HepG2 (cell line): ENCODE results near the gene LEMD3. TPM values are rescaled to one million over a fixed set of nuclear protein-coding genes. Genes with fewer than 3 reads are reported as not detected.

ENCODE experiments used
- ATAC-seq: fragments of 200-7000 bp; cut with Tn5 transposase; 3 replicates; pipeline ENCODE4 v1.9.1; 2020; ENCODE audit warnings: mild to moderate bottlenecking, moderate library complexity
- BruUV-seq: library from RNA; stranded (reverse); fragments of 400-500 nt; replicated peaks from 2 replicates; lab custom pipeline; 2021; lab: Mats Ljungman, UMichigan
- CTCF ChIA-PET: fragments of 300-600 bp; formaldehyde crosslinking; extraction: SDS; loops from one replicate; lab custom pipeline; 2021; ENCODE audit warnings: low total read pairs, inconsistent platforms, low intra/inter-chr PET ratio; lab: Yijun Ruan, JAX
- POLR2A ChIA-PET: fragments of 350-600 bp; sonication (Branson Sonifier 250); formaldehyde crosslinking; loops from one replicate; lab custom pipeline; 2020; ENCODE audit warnings: antibody characterized with exemption, inconsistent platforms; lab: Yijun Ruan, JAX
- DNase-seq: peaks from one replicate; pipeline ENCODE4 v3.0.0-alpha.2; 2015; ENCODE audit warnings: low spot score
- FAIRE-seq: peaks from 3 replicates; lab custom pipeline; 2011; peaks lifted over from hg19 to GRCh38; lab: Jason Lieb, UNC
- H2AFZ ChIP-seq: one replicate; pipeline ENCODE4 v1.6.1; 2011; ENCODE audit warnings: low read length, inconsistent platforms
- H3K27ac ChIP-seq: fragments of 300-600 bp; 3 replicates; pipeline ENCODE4 v1.8.0; 2011; ENCODE audit warnings: mixed run types, mild to moderate bottlenecking, mixed read lengths, low read length, inconsistent platforms; ENCODE audit not compliant: insufficient read depth; ENCODE audit errors: extremely low read length
- H3K27me3 ChIP-seq, 2 experiments: fragments of 200-600 bp in 1 of 2; 2 replicates in 1 of 2; 3 replicates in 1 of 2; pipeline versions ENCODE4 v1.6.0 to v1.8.0; 2011; ENCODE audit warnings: low read length in 2 of 2, mild to moderate bottlenecking in 2 of 2, moderate library complexity in 2 of 2, inconsistent platforms in 1 of 2; ENCODE audit not compliant: insufficient read depth in 2 of 2, control insufficient read depth in 1 of 2
- H3K36me3 ChIP-seq, 2 experiments: fragments of 200-600 bp in 1 of 2; replicated peaks in 1 of 2; 2 replicates in 1 of 2; 3 replicates in 1 of 2; pipeline versions ENCODE4 v1.5.1 to v1.8.0; 2011; ENCODE audit warnings: low read length in 2 of 2, inconsistent platforms in 1 of 2; ENCODE audit not compliant: insufficient read depth in 2 of 2, control insufficient read depth in 1 of 2
- H3K4me1 ChIP-seq: 2 replicates; pipeline ENCODE4 v1.5.1; 2012; ENCODE audit warnings: low read length, inconsistent platforms; ENCODE audit not compliant: insufficient read depth
- H3K4me2 ChIP-seq: 2 replicates; pipeline ENCODE4 v1.6.0; 2011; ENCODE audit warnings: low read depth, low read length, inconsistent platforms
- H3K4me3 ChIP-seq, 3 experiments: fragments of 200-600 bp in 1 of 3; sonication (generic), shearing (Covaris generic) in 1 of 3; replicated peaks in 1 of 3; 2 replicates each; pipeline ENCODE4 v1.5.1; 2011 to 2016; ENCODE audit warnings: low read length in 3 of 3, inconsistent platforms in 2 of 3, low read depth in 2 of 3, mild to moderate bottlenecking in 2 of 3, control low read depth in 1 of 3, mixed read lengths in 1 of 3; ENCODE audit not compliant: insufficient read depth in 1 of 3
- H3K79me2 ChIP-seq: one replicate; pipeline ENCODE4 v1.6.1; 2011; ENCODE audit warnings: low read length, inconsistent platforms; ENCODE audit not compliant: insufficient read depth
- H3K9ac ChIP-seq: 2 replicates; pipeline ENCODE4 v1.6.0; 2011; ENCODE audit warnings: mild to moderate bottlenecking, low read depth, low read length, inconsistent platforms; ENCODE audit not compliant: insufficient read depth
- H3K9me3 ChIP-seq: 2 replicates; pipeline ENCODE4 v1.5.1; 2012; ENCODE audit warnings: mild to moderate bottlenecking, low read length
- H4K20me1 ChIP-seq: 2 replicates; pipeline ENCODE4 v1.6.0; 2011; ENCODE audit warnings: inconsistent platforms, mild to moderate bottlenecking, low read length, moderate library complexity; ENCODE audit not compliant: insufficient read depth
- CAMTA2 ChIP-seq: sonication (generic); formaldehyde crosslinking; IDR thresholded peaks from 2 replicates; pipeline ENCODE4 v1.4.0; 2020; ENCODE audit warnings: mild to moderate bottlenecking, missing genetic modification reagents, borderline replicate concordance
- EZH2 ChIP-seq: conservative IDR thresholded peaks from 2 replicates; pipeline ENCODE4 v1.6.1; 2012; ENCODE audit warnings: mild to moderate bottlenecking, low read depth, low read length, moderate library complexity
- HDAC1 ChIP-seq: sonication (generic); formaldehyde crosslinking; IDR thresholded peaks from 2 replicates; pipeline ENCODE4 v1.5.1; 2020; ENCODE audit warnings: mild to moderate bottlenecking, missing genetic modification reagents
- KDM2A ChIP-seq: sonication (generic); formaldehyde crosslinking; IDR thresholded peaks from 2 replicates; pipeline ENCODE4 v1.4.0; 2020; ENCODE audit warnings: low read depth, missing genetic modification reagents, borderline replicate concordance
- NFKBIZ ChIP-seq: IDR thresholded peaks from 2 replicates; pipeline ENCODE4 v1.6.1; 2018; ENCODE audit warnings: missing genetic modification reagents, missing compliant biosample characterization
- RXRA ChIP-seq: sonication (generic); formaldehyde crosslinking; IDR thresholded peaks from 2 replicates; pipeline ENCODE4 v1.5.1; 2020; ENCODE audit warnings: missing genetic modification reagents
- ZNF30 ChIP-seq: sonication (generic); formaldehyde crosslinking; IDR thresholded peaks from 2 replicates; pipeline ENCODE4 v1.5.0; 2020; ENCODE audit warnings: mild to moderate bottlenecking, missing genetic modification reagents
- ZNF501 ChIP-seq: sonication (generic); formaldehyde crosslinking; IDR thresholded peaks from 2 replicates; pipeline ENCODE4 v1.5.1; 2020; ENCODE audit warnings: mild to moderate bottlenecking, moderate library complexity, missing genetic modification reagents
- ZNF547 ChIP-seq: sonication (generic); formaldehyde crosslinking; IDR thresholded peaks from 2 replicates; pipeline ENCODE4 v1.5.1; 2020; ENCODE audit warnings: mild to moderate bottlenecking, missing genetic modification reagents
- ZNF891 ChIP-seq: sonication (generic); formaldehyde crosslinking; IDR thresholded peaks from 2 replicates; pipeline ENCODE4 v1.5.0; 2020; ENCODE audit warnings: mild to moderate bottlenecking, missing genetic modification reagents
- ZSCAN20 ChIP-seq: sonication (generic); formaldehyde crosslinking; IDR thresholded peaks from 2 replicates; pipeline ENCODE4 v1.4.0; 2020; ENCODE audit warnings: missing genetic modification reagents, mild to moderate bottlenecking, borderline replicate concordance
- WGBS: methylation state at CpG from one replicate; pipeline ENCODE4 v1.1.6; 2017; ENCODE audit warnings: low lambda C conversion rate; 5-methylcytosine and 5-hydroxymethylcytosine counted together
- in situ Hi-C: cut with HindIII; loops from 2 replicates; pipeline ENCODE4 v1.10.0; 2017; ENCODE audit warnings: low pct_unique_long_range_greater_than_20kb; ENCODE audit not compliant: extremely low pct_ligation_motif_present
- intact Hi-C: fragments of 100-400 bp; cut with micrococcal nuclease; formaldehyde crosslinking; loops from one replicate; pipeline ENCODE4 v1.10.0; 2022; ENCODE audit not compliant: unreplicated experiment
- polyA plus RNA-seq, 8 experiments: library from polyadenylated mRNA; depleted of rRNA in 3 of 8; stranded (reverse) in 7 of 8; unstranded in 1 of 8; fragments of >200 nt; fragmentation: Illumina TruSeq in 4 of 8; extraction: Trizol in 4 of 8; gene quantifications; 2 replicates each; pipeline versions ENCODE4 v1.2.1 to v1.2.3, GENCODE V29; 2011 to 2016; ENCODE audit warnings: low read depth in 4 of 8, missing spikeins in 1 of 8, mixed read lengths in 1 of 8; ENCODE audit not compliant: insufficient read depth in 1 of 8
- total RNA-seq, 5 experiments: library from RNA; depleted of rRNA; stranded (reverse); fragments of >200 nt; fragmentation: Illumina TruSeq; extraction: Trizol; gene quantifications; 2 replicates each; pipeline ENCODE4 v1.2.3, GENCODE V29; 2016; ENCODE audit warnings: low read depth in 1 of 5
- TF ChIP-seq, protein P1 (sequence below): sonication (generic); formaldehyde crosslinking; IDR thresholded peaks from 2 replicates; pipeline ENCODE4 v1.5.0; 2020; ENCODE audit warnings: missing genetic modification reagents

The LEMD3 gene
- total and polyA plus RNA-seq, 2 of the 13 experiments (the other 11 are each of a cell fraction or from before 2014, with no cell fraction given) = 9.3 to 18.7 TPM

GRCh38 chr12:65277994-65278575 is 108.7 kb downstream of the LEMD3 start:
- H3K4me1 ChIP-seq = 0 out of 2 replicates have a peak, but pooled peaks cover 5% of the 10 kb centered on the region
- WGBS = 27% methylated on average over 20 of the region's 23 CpGs
- peak overlapping the region; percentile 92 for H3K4me2 ChIP-seq
- H2AFZ ChIP-seq = no peak overlapping the region
- BruUV-seq = no TSS peak
- ATAC-seq = peak; percentile 36
- no peaks in the 10 kb centered on the region for H3K9me3 ChIP-seq
- H4K20me1 ChIP-seq = no peaks in the 10 kb centered on the region
- H3K4me3 ChIP-seq = peak overlapping the region in 2 of 3 experiments; percentile 76 to 80; a peak in 4 of 6 replicates
- ChIA-PET POLR2A (no interaction called here), CTCF (no interaction called here)
- intact Hi-C loops = no loop called here
- no peak overlapping the region for H3K9ac ChIP-seq
- DNase-seq = no peak
- no peak overlapping the region for H3K27ac ChIP-seq
- no peaks in the 10 kb centered on the region for H3K79me2 ChIP-seq
- FAIRE-seq = no peak
- H3K27me3 ChIP-seq = peaks cover 3 to 9% of the 10 kb centered on the region in 2 experiments; a peak in 3 of 5 replicates
- in situ Hi-C loops = no loop called here
- no peaks in the 10 kb centered on the region for H3K36me3 ChIP-seq
- TF ChIP-seq HDAC1 = no peak
- peak; percentile 29; the same call in 1 of the 2 replicates for TF ChIP-seq ZNF501 (CRISPR knock-in tag)
- no peak for TF ChIP-seq KDM2A (CRISPR knock-in tag)
- TF ChIP-seq RXRA (CRISPR knock-in tag) = no peak
- TF ChIP-seq, protein P1, sequence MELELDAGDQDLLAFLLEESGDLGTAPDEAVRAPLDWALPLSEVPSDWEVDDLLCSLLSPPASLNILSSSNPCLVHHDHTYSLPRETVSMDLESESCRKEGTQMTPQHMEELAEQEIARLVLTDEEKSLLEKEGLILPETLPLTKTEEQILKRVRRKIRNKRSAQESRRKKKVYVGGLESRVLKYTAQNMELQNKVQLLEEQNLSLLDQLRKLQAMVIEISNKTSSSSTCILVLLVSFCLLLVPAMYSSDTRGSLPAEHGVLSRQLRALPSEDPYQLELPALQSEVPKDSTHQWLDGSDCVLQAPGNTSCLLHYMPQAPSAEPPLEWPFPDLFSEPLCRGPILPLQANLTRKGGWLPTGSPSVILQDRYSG (CRISPR knock-in tag) = no peak
- TF ChIP-seq ZNF547 (CRISPR knock-in tag) = peak; percentile 8; the same call in 1 of the 2 replicates
- TF ChIP-seq ZSCAN20 = no peak
- no peak for TF ChIP-seq NFKBIZ (CRISPR knock-in tag)
- no peak for TF ChIP-seq CAMTA2 (CRISPR knock-in tag)
- TF ChIP-seq ZNF891 = 0 out of 2 replicates have a peak, but pooled peaks have one; percentile 7
- no peak for TF ChIP-seq ZNF30 (CRISPR knock-in tag)
- TF ChIP-seq EZH2 = 0 out of 2 replicates have a peak, but pooled peaks have one; percentile 30
